Neuron (in vitro differentiated cells): Measurements from ENCODE around the gene SPINDOC.
"Not testable (repeated sequence)": the region's sequence is repeated elsewhere in the genome, so short reads cannot be mapped to it uniquely, and the experiment has no call there.

ENCODE experiments used
- H2AFZ ChIP-seq: one replicate; pipeline ENCODE4 v1.6.1; 2013; ENCODE audit warnings: low read depth, mild to moderate bottlenecking, inconsistent platforms, low read length, moderate library complexity
- H3K27me3 ChIP-seq: one replicate; pipeline ENCODE4 v1.6.1; 2013; ENCODE audit warnings: low read length; ENCODE audit not compliant: insufficient read depth
- H3K36me3 ChIP-seq: one replicate; pipeline ENCODE4 v1.6.1; 2013; ENCODE audit warnings: low read length; ENCODE audit not compliant: insufficient read depth
- H3K4me1 ChIP-seq: one replicate; pipeline ENCODE4 v1.6.1; 2013; ENCODE audit warnings: low read length; ENCODE audit not compliant: insufficient read depth
- H3K4me3 ChIP-seq: 2 replicates; pipeline ENCODE4 v1.5.1; 2013; ENCODE audit warnings: mild to moderate bottlenecking, low read length, moderate library complexity
- H3K9me3 ChIP-seq: one replicate; pipeline ENCODE4 v1.6.1; 2013; ENCODE audit warnings: low read length

SPINDOC gene

GRCh38 chr11:63769714-63770455 is 43.4 kb upstream of the SPINDOC start:
- Histone ChIP-seq H3K9me3 (no peaks in the 10 kb centered on the region), H2AFZ (peak overlapping the region; percentile 55), H3K36me3 (peaks cover 10% of the 10 kb centered on the region), H3K4me1 (peaks cover 28% of the 10 kb centered on the region), H3K4me3 (peak overlapping the region; percentile 97), H3K27me3 (no peaks in the 10 kb centered on the region)

DNA sequence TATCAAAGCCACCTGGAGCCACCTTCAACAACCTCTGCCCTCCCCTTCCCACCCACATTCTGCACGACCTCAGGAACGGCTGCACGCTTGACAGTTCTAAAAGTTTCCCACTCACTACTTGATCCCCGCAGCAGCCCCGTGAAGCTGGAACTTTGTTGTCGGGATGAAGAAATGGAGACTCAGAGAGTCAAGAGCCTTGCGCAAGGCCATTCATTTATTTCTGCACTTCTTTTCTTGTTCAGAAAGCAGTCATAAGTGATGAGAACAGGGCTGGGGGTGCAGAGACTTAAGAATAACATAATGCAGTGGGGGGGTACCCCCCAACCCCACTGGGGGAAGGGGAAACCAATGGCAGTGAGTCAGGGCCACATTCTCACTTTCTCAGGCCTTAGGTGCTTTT is 42.5 kb upstream of the SPINDOC start:
- H2AFZ ChIP-seq: no peak overlapping the region
- H3K9me3 ChIP-seq: no peaks in the 10 kb centered on the region
- H3K36me3 ChIP-seq: peaks cover 3% of the 10 kb centered on the region
- no peak overlapping the region for H3K4me3 ChIP-seq
- H3K4me1 ChIP-seq: peaks cover 28% of the 10 kb centered on the region
- no peaks in the 10 kb centered on the region for H3K27me3 ChIP-seq

GRCh38 chr11:63771741-63772318 is 41.4 kb upstream of the SPINDOC start:
- not testable (repeated sequence) for H3K27me3 ChIP-seq, H2AFZ ChIP-seq, H3K9me3 ChIP-seq, H3K4me3 ChIP-seq, H3K36me3 ChIP-seq
- peaks cover 19% of the 10 kb centered on the region for H3K4me1 ChIP-seq

- Histone ChIP-seq H3K36me3 (no peaks in the 10 kb centered on the region), H3K27me3 (no peaks in the 10 kb centered on the region), H3K4me3 (no peak overlapping the region), H2AFZ (no peak overlapping the region), H3K9me3 (no peaks in the 10 kb centered on the region), H3K4me1 (peaks cover 17% of the 10 kb centered on the region)
Observed at GRCh38 chr11:63775191-63775590, 38.1 kb upstream of the SPINDOC start.

DNA sequence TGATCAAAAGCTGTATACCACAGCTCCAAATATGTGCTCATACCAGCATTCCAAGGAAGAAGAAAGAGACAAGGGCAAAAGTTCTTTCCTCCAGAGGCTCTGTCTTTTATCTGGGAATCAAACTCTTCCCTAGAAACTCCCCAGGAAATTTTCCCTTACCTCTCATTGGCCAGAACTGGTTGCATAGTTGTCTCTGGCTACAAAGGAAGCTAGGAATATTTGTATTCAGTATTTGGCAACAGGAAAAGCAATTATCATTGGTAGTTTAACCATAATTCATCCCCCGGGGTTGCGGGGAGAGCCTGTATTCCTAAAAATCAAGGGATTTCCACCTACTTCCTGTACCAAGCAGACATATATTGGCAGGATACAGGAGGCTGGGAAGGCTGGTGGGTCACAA is 34.2 kb upstream of the SPINDOC start:
- Histone ChIP-seq H3K4me1 (peaks cover 10% of the 10 kb centered on the region), H3K9me3 (no peaks in the 10 kb centered on the region), H2AFZ (no peak overlapping the region), H3K27me3 (no peaks in the 10 kb centered on the region), H3K36me3 (no peaks in the 10 kb centered on the region), H3K4me3 (no peak overlapping the region)

GRCh38 chr11:63782749-63783148 is 30.5 kb upstream of the SPINDOC start:
- no peaks in the 10 kb centered on the region for H3K9me3 ChIP-seq
- H3K27me3 ChIP-seq: no peaks in the 10 kb centered on the region
- peaks cover 10% of the 10 kb centered on the region for H3K4me1 ChIP-seq
- H2AFZ ChIP-seq: no peak overlapping the region
- H3K4me3 ChIP-seq: no peak overlapping the region
- H3K36me3 ChIP-seq: no peaks in the 10 kb centered on the region

DNA sequence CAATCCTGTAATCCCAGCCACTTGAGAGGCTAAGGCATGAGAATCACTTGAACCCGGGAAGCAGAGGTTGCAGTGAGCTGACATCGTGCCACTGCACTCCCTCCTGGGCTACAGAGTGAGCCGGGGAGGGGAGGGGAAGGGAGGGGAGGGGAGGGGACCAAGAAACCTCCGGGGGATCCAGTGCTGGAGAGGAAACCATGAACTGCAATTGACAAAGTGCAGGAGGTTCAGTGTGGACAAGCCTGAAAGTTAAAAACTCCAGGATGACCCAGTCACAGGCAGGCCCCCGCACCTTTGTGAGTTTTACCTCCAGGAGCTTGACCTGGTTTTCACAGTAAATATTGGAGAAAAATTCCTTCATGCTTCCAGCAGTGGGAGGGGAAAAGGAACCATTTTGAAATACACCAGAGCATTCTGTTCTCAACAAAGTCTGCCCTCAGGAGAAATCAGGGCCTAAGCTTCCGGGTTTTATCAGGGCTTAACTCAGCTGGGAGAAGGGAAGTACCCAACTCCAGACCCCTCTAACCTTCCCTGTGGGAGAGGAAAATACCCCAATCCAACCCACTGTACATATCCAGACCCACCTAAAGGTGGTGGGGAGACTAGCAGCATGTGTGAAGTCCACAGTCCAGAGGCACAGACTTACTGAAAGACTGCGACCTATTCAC is 29.2 kb upstream of the SPINDOC start:
- Histone ChIP-seq H3K4me3 (no peak overlapping the region), H3K27me3 (no peaks in the 10 kb centered on the region), H3K9me3 (no peaks in the 10 kb centered on the region), H3K4me1 (peaks cover 3% of the 10 kb centered on the region), H2AFZ (no peak overlapping the region), H3K36me3 (no peaks in the 10 kb centered on the region)

DNA sequence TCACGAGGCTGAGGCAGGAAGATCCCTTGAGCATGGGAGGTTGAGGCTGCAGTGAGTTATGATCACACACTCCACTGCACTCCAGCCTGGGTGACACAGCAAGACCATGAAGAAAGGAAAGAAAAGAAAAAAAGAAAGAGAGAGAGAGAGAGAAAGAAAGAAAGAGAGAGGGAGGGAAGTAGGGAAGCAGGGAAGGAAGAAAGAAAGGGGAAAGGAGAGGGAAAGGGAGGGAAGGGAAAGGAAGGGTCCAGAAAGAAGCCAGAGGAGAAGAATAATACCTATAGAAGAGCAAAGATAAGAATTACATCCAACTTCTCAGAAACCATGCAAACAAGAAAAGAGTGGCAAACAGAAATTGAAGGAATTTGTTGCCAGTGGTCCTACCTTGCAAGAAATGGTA is 27.4 kb upstream of the SPINDOC start:
- H3K4me3 ChIP-seq: no peak overlapping the region
- H3K36me3 ChIP-seq: no peaks in the 10 kb centered on the region
- H3K27me3 ChIP-seq: no peaks in the 10 kb centered on the region
- no peak overlapping the region for H2AFZ ChIP-seq
- no peaks in the 10 kb centered on the region for H3K9me3 ChIP-seq
- H3K4me1 ChIP-seq: no peaks in the 10 kb centered on the region

- Histone ChIP-seq H3K36me3 (no peaks in the 10 kb centered on the region), H3K27me3 (no peaks in the 10 kb centered on the region), H3K4me1 (no peaks in the 10 kb centered on the region), H3K9me3 (peaks cover 2% of the 10 kb centered on the region), H2AFZ (no peak overlapping the region), H3K4me3 (no peak overlapping the region)
Observed at GRCh38 chr11:63791495-63792167, 21.6 kb upstream of the SPINDOC start.

GRCh38 chr11:63793161-63793560 is 20.1 kb upstream of the SPINDOC start:
- Histone ChIP-seq H3K4me1 (no peaks in the 10 kb centered on the region), H2AFZ (no peak overlapping the region), H3K4me3 (no peak overlapping the region), H3K36me3 (no peaks in the 10 kb centered on the region), H3K9me3 (peaks cover 4% of the 10 kb centered on the region), H3K27me3 (no peaks in the 10 kb centered on the region)

GRCh38 chr11:63795066-63795465 is 18.2 kb upstream of the SPINDOC start:
- H3K36me3 ChIP-seq: no peaks in the 10 kb centered on the region
- H3K9me3 ChIP-seq: peaks cover 4% of the 10 kb centered on the region
- no peaks in the 10 kb centered on the region for H3K4me1 ChIP-seq
- H3K4me3 ChIP-seq: no peak overlapping the region
- no peaks in the 10 kb centered on the region for H3K27me3 ChIP-seq
- no peak overlapping the region for H2AFZ ChIP-seq

- H3K27me3 ChIP-seq: no peaks in the 10 kb centered on the region
- H3K36me3 ChIP-seq: no peaks in the 10 kb centered on the region
- H3K9me3 ChIP-seq: peaks cover 4% of the 10 kb centered on the region
- no peak overlapping the region for H2AFZ ChIP-seq
- no peaks in the 10 kb centered on the region for H3K4me1 ChIP-seq
- no peak overlapping the region for H3K4me3 ChIP-seq
Observed at GRCh38 chr11:63800921-63801320, 12.3 kb upstream of the SPINDOC start.
